HCT116 (cell line): ENCODE results near the gene ERCC4. TPM values are rescaled to one million over a fixed set of nuclear protein-coding genes. Genes with fewer than 3 reads are reported as not detected.

ENCODE experiments used
- ATAC-seq: fragments of 200-7000 bp; cut with Tn5 transposase; 2 replicates; pipeline ENCODE4 v1.9.1; 2020; ENCODE audit warnings: mild to moderate bottlenecking, moderate library complexity
- BruUV-seq: library from RNA; stranded (reverse); fragments of 400-500 nt; replicated peaks from 2 replicates; lab custom pipeline; 2021; lab: Mats Ljungman, UMichigan
- CTCF ChIA-PET: fragments of 300-600 bp; sonication (Branson Sonifier 250); formaldehyde crosslinking; loops from one replicate; lab custom pipeline; 2021; ENCODE audit warnings: antibody characterized with exemption; lab: Charles Lee
- POLR2A ChIA-PET: fragments of 300-600, 350-600 bp; sonication (Branson Sonifier 250); formaldehyde crosslinking; loops from one replicate; lab custom pipeline; 2021; ENCODE audit warnings: antibody characterized with exemption; lab: Charles Lee
- RAD21 ChIA-PET, 2 experiments: fragments of 300-600 bp; sonication (Branson Sonifier 250); formaldehyde crosslinking; loops; one replicate each; lab custom pipeline; 2023; ENCODE audit warnings: low total read pairs in 2 of 2; ENCODE audit not compliant: uncharacterized antibody in 2 of 2, unreplicated experiment in 2 of 2, low non-redundant PET in 1 of 2; lab: Charles Lee
- DNase-seq: peaks from one replicate; pipeline ENCODE4 v3.0.0-alpha.2; 2010; ENCODE audit warnings: low read depth, low spot score
- H2AFZ ChIP-seq: fragments of 200-600 bp; shearing (Covaris generic), sonication (generic); 2 replicates; pipeline ENCODE4 v1.6.1; 2017; ENCODE audit warnings: low read depth, mixed run types, mixed read lengths, antibody characterized with exemption, low read length; ENCODE audit not compliant: poor library complexity, severe bottlenecking
- H3K27ac ChIP-seq: 2 replicates; pipeline ENCODE4 v1.5.1; 2012; ENCODE audit warnings: low read depth, low read length
- H3K27me3 ChIP-seq: fragments of 200-600 bp; sonication (generic); 2 replicates; pipeline ENCODE4 v1.6.1; 2016; ENCODE audit warnings: mixed run types, low read length, mixed read lengths; ENCODE audit not compliant: insufficient read depth
- H3K36me3 ChIP-seq, 2 experiments: fragments of 200-500 bp in 1 of 2; fragments of 200-600 bp in 1 of 2; sonication (Bioruptor generic) in 1 of 2; sonication (generic) in 1 of 2; 2 replicates each; pipeline versions ENCODE4 v1.5.1 to v1.6.1; 2014 to 2016; ENCODE audit warnings: low read length in 2 of 2, inconsistent platforms in 1 of 2, mixed read lengths in 1 of 2, mixed run types in 1 of 2; ENCODE audit not compliant: insufficient read depth in 2 of 2, control insufficient read depth in 1 of 2
- H3K4me1 ChIP-seq, 2 experiments: fragments of 200-600 bp in 1 of 2; sonication (generic) in 1 of 2; 2 replicates each; pipeline versions ENCODE4 v1.5.1 to v1.6.1; 2012 to 2017; ENCODE audit warnings: low read length in 2 of 2, inconsistent platforms in 1 of 2, mild to moderate bottlenecking in 1 of 2, mixed read lengths in 1 of 2, mixed run types in 1 of 2, moderate library complexity in 1 of 2; ENCODE audit not compliant: insufficient read depth in 2 of 2, control insufficient read depth in 1 of 2
- H3K4me2 ChIP-seq: fragments of 200-600 bp; sonication (generic); 2 replicates; pipeline ENCODE4 v1.6.1; 2017; ENCODE audit warnings: mixed run types, low read length, mixed read lengths
- H3K4me3 ChIP-seq, 2 experiments: fragments of 200-600 bp in 1 of 2; sonication (generic) in 1 of 2; replicated peaks in 1 of 2; 2 replicates each; pipeline ENCODE4 v1.5.1; 2011 to 2016; ENCODE audit warnings: low read length in 2 of 2, control low read depth in 1 of 2, low read depth in 1 of 2, mild to moderate bottlenecking in 1 of 2, mixed read lengths in 1 of 2, mixed run types in 1 of 2
- H3K79me2 ChIP-seq: fragments of 200-600 bp; sonication (generic); 2 replicates; pipeline ENCODE4 v1.6.1; 2017; ENCODE audit warnings: mild to moderate bottlenecking, mixed run types, low read length, moderate library complexity, mixed read lengths; ENCODE audit not compliant: insufficient read depth
- H3K9ac ChIP-seq: fragments of 200-600 bp; sonication (generic); 2 replicates; pipeline ENCODE4 v1.6.1; 2016; ENCODE audit warnings: low read length, mixed read lengths
- H3K9me2 ChIP-seq: fragments of 200-600 bp; sonication (generic), shearing (Covaris generic); 2 replicates; pipeline ENCODE4 v1.6.1; 2017; ENCODE audit warnings: mixed run types, mild to moderate bottlenecking, moderate library complexity; ENCODE audit not compliant: insufficient read depth
- H3K9me3 ChIP-seq, 2 experiments: fragments of 200-500 bp in 1 of 2; fragments of 200-600 bp in 1 of 2; sonication (Bioruptor generic) in 1 of 2; sonication (generic) in 1 of 2; 2 replicates each; pipeline ENCODE4 v1.6.1; 2014 to 2017; ENCODE audit warnings: low read length in 2 of 2, mixed read lengths in 2 of 2, inconsistent platforms in 1 of 2, low read depth in 1 of 2, mild to moderate bottlenecking in 1 of 2, mixed run types in 1 of 2, moderate library complexity in 1 of 2; ENCODE audit not compliant: control insufficient read depth in 1 of 2, insufficient read depth in 1 of 2
- H4K20me1 ChIP-seq: fragments of 200-600 bp; sonication (generic), shearing (Covaris generic); 2 replicates; pipeline ENCODE4 v1.6.1; 2017; ENCODE audit warnings: mixed run types, mild to moderate bottlenecking, moderate library complexity; ENCODE audit not compliant: insufficient read depth
- CBX3 ChIP-seq: IDR thresholded peaks from 2 replicates; pipeline ENCODE4 v1.6.1; 2012; ENCODE audit warnings: low read depth
- CEBPB ChIP-seq: IDR thresholded peaks from 2 replicates; pipeline ENCODE4 v1.6.1; 2012; ENCODE audit warnings: low read depth
- CTCF ChIP-seq, 3 experiments: fragments of 200-600 bp in 1 of 3; sonication (generic) in 1 of 3; IDR thresholded peaks in 2 of 3; conservative IDR thresholded peaks in 1 of 3; 2 replicates each; pipeline ENCODE4 v1.5.1; 2012 to 2017; ENCODE audit warnings: low read depth in 2 of 3, low read length in 2 of 3, antibody characterized with exemption in 1 of 3, borderline replicate concordance in 1 of 3, control low read depth in 1 of 3, mild to moderate bottlenecking in 1 of 3, mixed read lengths in 1 of 3, mixed run types in 1 of 3, moderate library complexity in 1 of 3; ENCODE audit not compliant: insufficient read depth in 1 of 3
- EGR1 ChIP-seq: IDR thresholded peaks from 2 replicates; pipeline ENCODE4 v1.6.1; 2012; ENCODE audit warnings: low read depth
- ELF1 ChIP-seq: IDR thresholded peaks from 2 replicates; pipeline ENCODE4 v1.6.1; 2012; ENCODE audit warnings: low read depth, borderline replicate concordance
- EZH2 ChIP-seq: fragments of 200-600 bp; sonication (generic); IDR thresholded peaks from 2 replicates; pipeline ENCODE4 v1.6.1; 2017; ENCODE audit warnings: antibody characterized with exemption, mixed run types
- EZH2phosphoT487 ChIP-seq: fragments of 200-600 bp; IDR thresholded peaks from 2 replicates; pipeline ENCODE4 v1.6.1; 2018; ENCODE audit warnings: antibody characterized with exemption, borderline replicate concordance
- JUND ChIP-seq: IDR thresholded peaks from 2 replicates; pipeline ENCODE4 v1.6.1; 2012
- MAX ChIP-seq: IDR thresholded peaks from 2 replicates; pipeline ENCODE4 v1.6.1; 2012
- POLR2A ChIP-seq: IDR thresholded peaks from 2 replicates; pipeline ENCODE4 v1.7.0; 2011; ENCODE audit warnings: borderline replicate concordance; ENCODE audit not compliant: insufficient read depth, insufficient read length; ENCODE audit errors: extremely low read depth
- RAD21 ChIP-seq: IDR thresholded peaks from 2 replicates; pipeline ENCODE4 v1.6.1; 2012; ENCODE audit warnings: low read depth, mild to moderate bottlenecking
- SIN3A ChIP-seq: IDR thresholded peaks from 2 replicates; pipeline ENCODE4 v1.6.1; 2012; ENCODE audit warnings: low read depth
- SP1 ChIP-seq: IDR thresholded peaks from 2 replicates; pipeline ENCODE4 v1.6.1; 2012; ENCODE audit warnings: low read depth
- TCF7L2 ChIP-seq: IDR thresholded peaks from 2 replicates; pipeline ENCODE4 v1.7.0; 2011; ENCODE audit warnings: borderline replicate concordance, inconsistent platforms; ENCODE audit not compliant: insufficient read depth, insufficient read length; ENCODE audit errors: extremely low read depth
- YY1 ChIP-seq: IDR thresholded peaks from 2 replicates; pipeline ENCODE4 v1.6.1; 2011; ENCODE audit warnings: low read length, low read depth, moderate library complexity, mild to moderate bottlenecking; ENCODE audit not compliant: insufficient replicate concordance; ENCODE audit errors: extremely low read depth
- ZBTB33 ChIP-seq: IDR thresholded peaks from 2 replicates; pipeline ENCODE4 v1.6.1; 2011; ENCODE audit warnings: mild to moderate bottlenecking, low read length, moderate library complexity; ENCODE audit not compliant: insufficient replicate concordance; ENCODE audit errors: extremely low read depth
- ZFX ChIP-seq: fragments of 450-650 bp; IDR thresholded peaks from 2 replicates; pipeline ENCODE4 v1.6.1; 2017
- ZNF274 ChIP-seq: fragments of 200-500 bp; sonication (Bioruptor generic); IDR thresholded peaks from 2 replicates; pipeline ENCODE4 v1.6.1; 2014; ENCODE audit warnings: mild to moderate bottlenecking, low read depth, low read length, inconsistent platforms
- intact Hi-C: fragments of 100-400 bp; cut with micrococcal nuclease; formaldehyde crosslinking; loops from 2 replicates; pipeline ENCODE4 v1.10.0; 2022
- total RNA-seq: library from RNA; stranded (reverse); gene quantifications from one replicate; pipeline ENCODE4 v1.2.1, GENCODE V29; 2021; ENCODE audit not compliant: unreplicated experiment
- TF ChIP-seq, protein P1 (sequence below): IDR thresholded peaks from 2 replicates; pipeline ENCODE4 v1.6.1; 2012

ERCC4 gene
- total RNA-seq, 1 experiment from 2014 or later, result 10.4 TPM

DNA sequence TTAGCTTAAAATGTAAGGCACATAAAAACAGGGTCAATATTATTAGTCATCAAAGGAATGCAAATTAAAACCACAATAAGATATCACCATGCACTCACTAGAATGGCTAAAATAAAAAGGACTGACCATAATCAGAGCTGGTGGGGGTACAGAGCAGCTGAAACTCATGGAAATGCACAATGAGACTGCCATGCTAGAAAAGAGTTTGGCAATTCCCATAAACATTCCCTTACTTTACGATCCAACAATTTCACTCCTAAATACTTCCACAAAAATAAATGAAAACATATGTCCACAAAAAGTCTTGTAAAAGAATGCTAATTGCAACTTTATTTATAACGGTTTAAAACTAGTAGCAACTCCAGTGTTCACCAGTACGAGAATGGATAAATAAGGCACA, 36.1 kb upstream of the ERCC4 start:
- Histone ChIP-seq H3K4me2 (no peak overlapping the region), H3K4me3 (no peak overlapping the region), H2AFZ (no peak overlapping the region), H3K9me3 (0 out of 4 replicates have a peak, but pooled peaks cover 0 to 5% of the 10 kb centered on the region in 2 experiments), H3K4me1 (no peaks in the 10 kb centered on the region), H4K20me1 (no peaks in the 10 kb centered on the region), H3K9me2 (no peaks in the 10 kb centered on the region), H3K27ac (no peak overlapping the region), H3K9ac (no peak overlapping the region), H3K79me2 (no peaks in the 10 kb centered on the region), H3K27me3 (no peaks in the 10 kb centered on the region; the same call in 1 of the 2 replicates), H3K36me3 (no peaks in the 10 kb centered on the region)
- ATAC-seq, result no peak
- POLR2A ChIA-PET, result no interaction called here
- intact Hi-C loops, result loop anchor here (1.0 kb wide), 1 partner anchor 16 kb away; no protein-coding TSS in a partner anchor
- RAD21 ChIA-PET, result no interaction called here
- CTCF ChIA-PET, result interaction anchor here (0.9 to 2.7 kb wide), 2 partner anchors 9 to 13 kb away, joined by 3 to 8 read pairs; no protein-coding TSS in a partner anchor
- DNase-seq, result no peak
- BruUV-seq, result no TSS peak
- no peak for TF ChIP-seq TCF7L2
- TF ChIP-seq EZH2phosphoT487, result no peak
- no peak for TF ChIP-seq EZH2
- no peak for TF ChIP-seq ZNF274
- TF ChIP-seq MAX, result no peak
- no peak for TF ChIP-seq ZBTB33
- TF ChIP-seq ZFX, result no peak
- TF ChIP-seq POLR2A, result no peak
- no peak for TF ChIP-seq EGR1
- TF ChIP-seq CTCF (IDR thresholded peaks at IDR 0.05 in 2 of 3, conservative IDR thresholded peaks at IDR 0.05 in 1 of 3; ENCODE audit: borderline replicate concordance in 1 of 3, insufficient read depth in 1 of 3, low read depth in 2 of 3, low read length in 2 of 3), result no peak
- no peak for TF ChIP-seq SP1
- TF ChIP-seq CBX3, result no peak
- no peak for TF ChIP-seq SIN3A
- no peak for TF ChIP-seq YY1
- no peak for TF ChIP-seq ELF1
- TF ChIP-seq JUND, result no peak
- no peak for TF ChIP-seq CEBPB
- no peak for TF ChIP-seq RAD21
- TF ChIP-seq, protein P1, sequence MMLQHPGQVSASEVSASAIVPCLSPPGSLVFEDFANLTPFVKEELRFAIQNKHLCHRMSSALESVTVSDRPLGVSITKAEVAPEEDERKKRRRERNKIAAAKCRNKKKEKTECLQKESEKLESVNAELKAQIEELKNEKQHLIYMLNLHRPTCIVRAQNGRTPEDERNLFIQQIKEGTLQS, result no peak
